CD4-positive, CD25-positive, alpha-beta regulatory T cell (primary cell): ENCODE results near the gene ZNF785. TPM values are rescaled to one million over a fixed set of nuclear protein-coding genes. Genes with fewer than 3 reads are reported as not detected.

ENCODE experiments used
- ATAC-seq, 2 donors: fragments of 150-1000 bp; cut with Tn5 transposase; one replicate each; pipeline ENCODE4 v1.10.0; 2021; ENCODE audit warnings: low read depth in 2 of 2, moderate number of reproducible peaks in 2 of 2, moderate library complexity in 1 of 2
- DNase-seq, 3 donors: peaks; one replicate each; pipeline versions ENCODE4 v3.0.0 to v3.0.0-alpha.2; 2012 to 2022; ENCODE audit warnings: mixed read lengths in 1 of 3
- H3K27ac ChIP-seq: one replicate; pipeline ENCODE4 v1.7.0; 2013; ENCODE audit warnings: mild to moderate bottlenecking, low read length; ENCODE audit not compliant: insufficient read depth, poor library complexity, severe bottlenecking
- H3K27me3 ChIP-seq: one replicate; pipeline ENCODE4 v1.7.0; 2013; ENCODE audit warnings: low read length; ENCODE audit not compliant: control insufficient read depth, insufficient read depth
- H3K36me3 ChIP-seq: one replicate; pipeline ENCODE4 v1.7.0; 2013; ENCODE audit warnings: mild to moderate bottlenecking, low read length, moderate library complexity; ENCODE audit not compliant: control insufficient read depth, insufficient read depth
- H3K4me1 ChIP-seq: 2 replicates; pipeline ENCODE4 v1.7.0; 2013; ENCODE audit warnings: mild to moderate bottlenecking, low read length; ENCODE audit not compliant: insufficient read depth, control insufficient read depth, poor library complexity, severe bottlenecking
- H3K4me3 ChIP-seq: one replicate; pipeline ENCODE4 v1.7.0; 2013; ENCODE audit warnings: low read depth, mild to moderate bottlenecking, low read length, moderate library complexity
- H3K9me3 ChIP-seq, 2 experiments: 1 replicate in 1 of 2; 2 replicates in 1 of 2; pipeline ENCODE4 v1.7.0; 2013; ENCODE audit warnings: low read length in 2 of 2, mild to moderate bottlenecking in 1 of 2, moderate library complexity in 1 of 2; ENCODE audit not compliant: control insufficient read depth in 2 of 2
- H3K27ac Mint-ChIP-seq, 3 donors: one replicate each; pipeline ENCODE4 v1.8.0; 2020 to 2022; ENCODE audit warnings: mild to moderate bottlenecking in 3 of 3, mixed read lengths in 3 of 3, moderate library complexity in 2 of 3
- H3K27me3 Mint-ChIP-seq: one replicate; pipeline ENCODE4 v1.8.0; 2022; ENCODE audit warnings: mild to moderate bottlenecking, mixed read lengths
- H3K36me3 Mint-ChIP-seq: one replicate; pipeline ENCODE4 v1.8.0; 2020; ENCODE audit warnings: mixed read lengths
- H3K4me1 Mint-ChIP-seq, 4 donors: one replicate each; pipeline ENCODE4 v1.8.0; 2020 to 2022; ENCODE audit warnings: mixed read lengths in 4 of 4, mild to moderate bottlenecking in 1 of 4
- H3K4me3 Mint-ChIP-seq, 4 donors: one replicate each; pipeline ENCODE4 v1.8.0; 2020 to 2022; ENCODE audit warnings: mild to moderate bottlenecking in 4 of 4, mixed read lengths in 4 of 4, moderate library complexity in 3 of 4
- H3K9me3 Mint-ChIP-seq, 7 donors: one replicate each; pipeline ENCODE4 v1.8.0; 2020 to 2022; ENCODE audit warnings: mixed read lengths in 7 of 7, mild to moderate bottlenecking in 3 of 7, moderate library complexity in 2 of 7
- polyA plus RNA-seq, 4 donors: library from polyadenylated mRNA; unstranded; fragments of 300-500 nt; fragmentation: Illumina TruSeq; gene quantifications; one replicate each; pipeline ENCODE4 v1.2.3, GENCODE V29; 2021
- total RNA-seq: library from RNA; stranded (reverse); gene quantifications from one replicate; pipeline ENCODE4 v1.2.3, GENCODE V29; 2022

Gene ZNF785
- total and polyA plus RNA-seq, 5 donors from 2014 or later: 1.4 to 9.3 (median 3.0) TPM

- ATAC-seq (no peak), DNase-seq (no peak)
- Mint-ChIP-seq H3K4me3 (peak overlapping the region; percentile 54 to 83 (median 76)), H3K4me1 (peaks cover 10 to 61% (median 29%) of the 10 kb centered on the region in 4 donors), H3K27me3 (no peaks in the 10 kb centered on the region), H3K27ac (peak overlapping the region; percentile 59 to 77 (median 77)), H3K36me3 (peaks cover 14% of the 10 kb centered on the region), H3K9me3 (no peaks in the 10 kb centered on the region)
- H3K9me3 ChIP-seq: no peaks in the 10 kb centered on the region
- peaks cover 5% of the 10 kb centered on the region for H3K36me3 ChIP-seq
- no peaks in the 10 kb centered on the region for H3K27me3 ChIP-seq
- no peak overlapping the region for H3K27ac ChIP-seq
- no peak overlapping the region for H3K4me3 ChIP-seq
- H3K4me1 ChIP-seq: peaks cover 37% of the 10 kb centered on the region
Measured at GRCh38 chr16:30533146-30533522, 52.4 kb downstream of the ZNF785 start.

- Mint-ChIP-seq H3K9me3 (no peaks in the 10 kb centered on the region), H3K27me3 (no peaks in the 10 kb centered on the region), H3K4me1 (peaks cover 16 to 61% (median 31%) of the 10 kb centered on the region in 4 donors), H3K27ac (no peak overlapping the region), H3K36me3 (peaks cover 9% of the 10 kb centered on the region), H3K4me3 (peak overlapping the region; percentile 21 to 89 (median 55))
- no peaks in the 10 kb centered on the region for H3K9me3 ChIP-seq
- no peak for ATAC-seq
- peaks cover 42% of the 10 kb centered on the region for H3K4me1 ChIP-seq
- H3K27ac ChIP-seq: no peak overlapping the region
- peaks cover 5% of the 10 kb centered on the region for H3K36me3 ChIP-seq
- H3K27me3 ChIP-seq: no peaks in the 10 kb centered on the region
- DNase-seq: no peak
- no peak overlapping the region for H3K4me3 ChIP-seq
Measured at GRCh38 chr16:30532285-30533145, 53.0 kb downstream of the ZNF785 start.

Other genes with a start within 250 kb of the ZNF785 start
- gene CD2BP2, start 230.4 kb downstream of the ZNF785 start, total RNA-seq: 46.7 TPM
- gene CD2BP2, start 230.4 kb downstream of the ZNF785 start, polyA plus RNA-seq: 10 to 100 TPM; 33.5 to 42.1 (median 37.2) TPM
- gene TBC1D10B, start 215.2 kb downstream of the ZNF785 start, total RNA-seq: 32.2 TPM
- gene TBC1D10B, start 215.2 kb downstream of the ZNF785 start, polyA plus RNA-seq: 10 to 100 TPM in 1 of 4 donors, 1 to 10 TPM in 3; 7.1 to 11.7 (median 8.2) TPM
- 4.1 TPM for gene MYL11, start 210.9 kb downstream of the ZNF785 start, total RNA-seq
- 1 to 10 TPM in 1 of 4 donors, not detected in 3; 1.7 TPM for gene MYL11, start 210.9 kb downstream of the ZNF785 start, polyA plus RNA-seq
- 198 TPM for gene SEPTIN1, start 203.1 kb downstream of the ZNF785 start, total RNA-seq
- gene SEPTIN1, start 203.1 kb downstream of the ZNF785 start, polyA plus RNA-seq: 100 to 1,000 TPM; 157 to 205 (median 170) TPM
- 6.0 TPM for gene ZNF48, start 190.3 kb downstream of the ZNF785 start, total RNA-seq
- gene ZNF48, start 190.3 kb downstream of the ZNF785 start, polyA plus RNA-seq: 1 to 10 TPM; 4.5 to 8.0 (median 6.7) TPM
- 2.3 TPM for gene ZNF771, start 178.1 kb downstream of the ZNF785 start, total RNA-seq
- 1 to 10 TPM; 1.7 to 3.8 (median 3.3) TPM for gene ZNF771, start 178.1 kb downstream of the ZNF785 start, polyA plus RNA-seq
- 20.1 TPM for gene DCTPP1, start 155.7 kb downstream of the ZNF785 start, total RNA-seq
- gene DCTPP1, start 155.7 kb downstream of the ZNF785 start, polyA plus RNA-seq: 100 to 1,000 TPM in 3 of 4 donors, 10 to 100 TPM in 1; 93.5 to 110 (median 103) TPM
- gene SEPHS2, start 139.8 kb downstream of the ZNF785 start, total RNA-seq: 26.0 TPM
- 10 to 100 TPM; 76.4 to 89.8 (median 81.5) TPM for gene SEPHS2, start 139.8 kb downstream of the ZNF785 start, polyA plus RNA-seq
- 393 TPM for gene ITGAL, start 113.0 kb downstream of the ZNF785 start, total RNA-seq
- gene ITGAL, start 113.0 kb downstream of the ZNF785 start, polyA plus RNA-seq: 100 to 1,000 TPM; 106 to 155 (median 116) TPM
- gene ZNF768, start 59.1 kb downstream of the ZNF785 start, total RNA-seq: 4.0 TPM
- gene ZNF768, start 59.1 kb downstream of the ZNF785 start, polyA plus RNA-seq: 1 to 10 TPM in 1 of 4 donors, under 1 TPM in 3; 0.40 to 1.2 (median 0.66) TPM
- 5.0 TPM for gene ZNF747, start 50.8 kb downstream of the ZNF785 start, total RNA-seq
- gene ZNF747, start 50.8 kb downstream of the ZNF785 start, polyA plus RNA-seq: 1 to 10 TPM; 6.4 to 9.4 (median 8.6) TPM
- 15.6 TPM for gene ZNF764, start 27.3 kb downstream of the ZNF785 start, total RNA-seq
- gene ZNF764, start 27.3 kb downstream of the ZNF785 start, polyA plus RNA-seq: 1 to 10 TPM; 4.8 to 6.5 (median 5.7) TPM
- 12.1 TPM for gene ZNF688, start 14.0 kb downstream of the ZNF785 start, total RNA-seq
- gene ZNF688, start 14.0 kb downstream of the ZNF785 start, polyA plus RNA-seq: 10 to 100 TPM; 34.5 to 59.1 (median 50.5) TPM
- gene ZNF689, start 24.7 kb upstream of the ZNF785 start, total RNA-seq: 14.0 TPM
- 10 to 100 TPM in 2 of 4 donors, 1 to 10 TPM in 2; 8.1 to 16.0 (median 12.2) TPM for gene ZNF689, start 24.7 kb upstream of the ZNF785 start, polyA plus RNA-seq
- 104 TPM for gene PRR14, start 65.3 kb upstream of the ZNF785 start, total RNA-seq
- 10 to 100 TPM; 12.7 to 15.5 (median 13.8) TPM for gene PRR14, start 65.3 kb upstream of the ZNF785 start, polyA plus RNA-seq
- 179 TPM for gene FBRS, start 72.7 kb upstream of the ZNF785 start, total RNA-seq
- 1 to 10 TPM; 2.3 to 4.2 (median 3.3) TPM for gene FBRS, start 72.7 kb upstream of the ZNF785 start, polyA plus RNA-seq
- gene SRCAP, start 113.5 kb upstream of the ZNF785 start, total RNA-seq: 83.0 TPM
- gene SRCAP, start 113.5 kb upstream of the ZNF785 start, polyA plus RNA-seq: 10 to 100 TPM in 1 of 4 donors, 1 to 10 TPM in 3; 4.9 to 12.4 (median 7.5) TPM
- gene PHKG2, start 162.7 kb upstream of the ZNF785 start, total RNA-seq: 43.9 TPM
- 10 to 100 TPM; 39.5 to 48.5 (median 44.7) TPM for gene PHKG2, start 162.7 kb upstream of the ZNF785 start, polyA plus RNA-seq
- 1.8 TPM for gene CFAP119, start 176.4 kb upstream of the ZNF785 start, total RNA-seq
- 1 to 10 TPM in 1 of 4 donors, under 1 TPM in 2, not detected in 1; 0.23 to 1.5 (median 0.59) TPM for gene CFAP119, start 176.4 kb upstream of the ZNF785 start, polyA plus RNA-seq
- 66.2 TPM for gene RNF40, start 176.6 kb upstream of the ZNF785 start, total RNA-seq
- gene RNF40, start 176.6 kb upstream of the ZNF785 start, polyA plus RNA-seq: 10 to 100 TPM; 19.0 to 26.9 (median 22.9) TPM
- 0.49 TPM for gene ZNF629, start 201.5 kb upstream of the ZNF785 start, total RNA-seq
- gene ZNF629, start 201.5 kb upstream of the ZNF785 start, polyA plus RNA-seq: under 1 TPM; 0.23 to 0.79 (median 0.39) TPM